Adipose tissue (tissue), 3 donors: Measurements from ENCODE around the gene HOXD4. TPM values are rescaled to one million over a fixed set of nuclear protein-coding genes. Genes with fewer than 3 reads are reported as not detected.

ENCODE experiments used
- H3K27ac ChIP-seq: one replicate; pipeline ENCODE4 v1.5.1; 2013; ENCODE audit warnings: low read depth, low read length
- WGBS, 3 donors: extraction: QIAGEN DNeasy Blood & Tissue Kit; methylation state at CpG; one replicate each; pipeline ENCODE4 v1.1.7; 2013; 5-methylcytosine and 5-hydroxymethylcytosine counted together
- polyA plus RNA-seq, 3 donors: library from polyadenylated mRNA; stranded (reverse); fragments of 200-250 nt; gene quantifications; one replicate each; pipeline ENCODE4 v1.2.3, GENCODE V29; 2013
- donor health status: healthy with polysubstance abuse.
- donor health status: Bipolar disorder and iron deficiency.
- donor health status: healthy.

The HOXD4 gene
- 1 to 10 TPM in 2 of 3 donors, under 1 TPM in 1; 0.79 to 3.8 (median 2.5) TPM for polyA plus RNA-seq

DNA sequence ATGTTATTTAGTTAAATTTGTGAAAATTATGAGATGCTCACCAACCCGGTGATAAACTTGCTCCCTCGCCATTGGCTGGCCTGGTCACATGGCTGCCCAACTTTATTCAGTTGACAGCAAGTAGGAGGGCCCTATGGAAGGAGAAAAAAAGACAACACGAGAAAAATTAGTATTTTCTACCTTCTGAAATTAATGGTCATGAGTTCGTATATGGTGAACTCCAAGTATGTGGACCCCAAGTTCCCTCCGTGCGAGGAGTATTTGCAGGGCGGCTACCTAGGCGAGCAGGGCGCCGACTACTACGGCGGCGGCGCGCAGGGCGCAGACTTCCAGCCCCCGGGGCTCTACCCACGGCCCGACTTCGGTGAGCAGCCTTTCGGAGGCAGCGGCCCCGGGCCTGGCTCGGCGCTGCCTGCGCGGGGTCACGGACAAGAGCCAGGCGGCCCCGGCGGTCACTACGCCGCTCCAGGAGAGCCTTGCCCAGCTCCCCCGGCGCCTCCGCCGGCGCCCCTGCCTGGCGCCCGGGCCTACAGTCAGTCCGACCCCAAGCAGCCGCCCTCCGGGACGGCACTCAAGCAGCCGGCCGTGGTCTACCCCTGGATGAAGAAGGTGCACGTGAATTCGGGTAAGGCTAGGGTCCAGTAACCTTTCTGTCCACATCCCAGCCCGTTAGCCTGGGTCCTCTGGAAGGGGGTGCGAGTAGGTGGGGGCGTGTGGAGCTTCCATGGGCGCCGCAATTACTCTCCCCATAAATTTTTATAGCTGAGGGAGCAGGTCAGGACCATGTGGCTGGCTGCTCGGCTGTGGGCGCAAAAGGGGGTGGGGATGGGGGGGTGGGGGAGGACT lies at the start of gene HOXD4:
TSS of gene HOXD4 (plus strand) at position 109 of the 846 bp plus-strand sequence. CDS start at position 193, 84 bp downstream.
- no peak within 1 kb of the TSS for H3K27ac ChIP-seq
- WGBS, 3 donors, result 11 to 47% (median 24%) methylated on average over 54 to 55 of the region's 55 CpGs

GRCh38 chr2:176101842-176102241 lies 49.5 kb upstream of the HOXD4 start:
- 27 to 55% (median 32%) methylated on average over 5 of the region's 5 CpGs for WGBS, 3 donors
- H3K27ac ChIP-seq, result no peak overlapping the region

GRCh38 chr2:176102309-176102866 lies 49.0 kb upstream of the HOXD4 start:
- 16 to 31% (median 16%) methylated on average over 7 of the region's 7 CpGs for WGBS, 3 donors

DNA sequence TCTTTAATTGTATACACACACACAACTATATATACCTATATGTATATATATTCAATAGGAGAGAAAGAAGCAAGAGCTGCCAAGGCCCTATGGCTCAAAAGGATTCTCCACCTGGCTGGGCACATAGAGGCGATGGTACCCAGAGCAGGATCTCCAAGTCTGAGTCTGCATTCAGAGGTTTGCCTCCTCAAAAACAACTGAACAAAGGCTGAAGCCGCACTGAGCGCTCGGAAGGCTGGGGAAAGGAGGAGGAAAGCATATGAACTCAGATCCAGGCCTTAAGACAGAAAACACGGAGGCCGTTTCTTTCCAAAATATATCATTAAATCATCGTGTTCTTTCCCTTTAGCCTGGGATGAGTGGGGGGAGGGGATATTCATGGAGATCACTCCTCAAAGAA lies 48.2 kb upstream of the HOXD4 start:
- no peak overlapping the region for H3K27ac ChIP-seq

More at GRCh38 chr2:176102309-176102866, 49.0 kb upstream of the HOXD4 start:
- no peak overlapping the region for H3K27ac ChIP-seq

DNA sequence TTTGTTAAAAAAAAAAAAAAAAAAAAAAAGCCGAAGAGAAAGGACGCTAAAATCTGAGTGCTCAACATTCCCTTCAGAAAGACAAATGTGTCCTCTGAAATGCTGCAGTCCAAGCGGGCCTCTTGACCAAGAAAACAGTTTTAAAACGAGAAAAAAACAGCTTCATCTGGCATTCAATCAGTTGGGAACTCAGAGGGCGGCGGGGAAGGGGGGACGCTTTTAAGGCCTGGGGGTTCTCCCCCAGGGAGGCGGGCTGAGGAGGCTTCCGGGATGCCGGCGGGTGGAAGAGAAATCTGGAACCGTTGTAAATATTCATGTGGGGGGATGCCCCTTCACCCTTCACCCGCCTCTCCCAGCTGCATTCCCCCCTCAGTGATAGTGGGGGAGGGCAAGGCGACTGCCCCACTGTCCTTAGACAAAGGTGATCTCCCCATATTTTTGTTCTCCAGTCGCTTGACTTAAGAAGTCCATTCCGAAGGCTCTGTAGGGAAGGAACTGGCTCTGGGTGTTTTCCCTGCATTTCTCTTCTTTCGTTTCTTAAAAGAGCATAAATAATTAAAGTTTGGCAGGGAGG lies 47.5 kb upstream of the HOXD4 start:
- WGBS, 3 donors, result 3 to 10% (median 8%) methylated on average over 17 of the region's 17 CpGs
- no peak overlapping the region for H3K27ac ChIP-seq

More for the DNA sequence above, 48.2 kb upstream of the HOXD4 start:
- 15 to 39% (median 32%) methylated on average over 7 of the region's 7 CpGs for WGBS, 3 donors

- H3K27ac ChIP-seq, result no peak overlapping the region
- WGBS, 3 donors, result 3 to 11% (median 6%) methylated on average over 53 to 56 of the region's 56 CpGs
These were observed 46.9 kb upstream of the HOXD4 start for GRCh38 chr2:176104316-176105077.

DNA sequence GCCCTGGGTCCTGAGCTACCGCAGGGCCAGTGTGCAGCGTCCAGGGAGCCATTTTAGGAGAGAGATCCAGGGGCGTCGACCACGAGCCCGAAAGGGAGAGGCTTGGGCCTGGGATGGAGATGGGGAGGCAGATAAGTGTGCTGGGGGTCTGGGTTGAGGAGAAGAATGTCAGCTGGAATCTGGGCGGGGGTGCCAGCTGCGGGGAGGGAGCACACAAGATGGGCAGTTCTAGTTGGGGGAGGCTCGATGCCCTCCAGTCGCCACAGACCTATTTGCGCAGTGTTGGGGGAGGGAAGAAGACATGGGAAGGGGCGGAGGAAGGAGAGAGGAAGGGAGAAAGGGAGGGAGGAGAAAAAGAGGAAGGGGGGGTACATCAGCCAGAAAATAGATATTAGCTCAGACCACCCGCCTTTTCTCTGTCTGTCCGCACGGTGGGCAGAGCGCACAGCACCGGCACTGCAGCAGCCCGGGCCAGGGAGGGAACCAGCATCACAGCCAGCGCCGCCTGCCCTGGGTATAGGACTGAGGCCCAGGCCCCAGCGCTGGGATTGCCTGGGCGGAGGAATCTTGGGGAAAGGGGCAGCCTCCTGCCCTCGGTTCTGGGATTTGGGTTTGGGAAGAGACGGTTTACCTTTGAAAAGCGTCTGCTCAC lies 46.1 kb upstream of the HOXD4 start:
- WGBS, 3 donors, result 7 to 20% (median 8%) methylated on average over 24 to 25 of the region's 25 CpGs

GRCh38 chr2:176105730-176106580 lies 45.4 kb upstream of the HOXD4 start:
- H3K27ac ChIP-seq, result no peak overlapping the region
- 4 to 21% (median 11%) methylated on average over 25 of the region's 25 CpGs for WGBS, 3 donors

More for the DNA sequence above, 46.1 kb upstream of the HOXD4 start:
- H3K27ac ChIP-seq, result no peak overlapping the region

GRCh38 chr2:176106581-176107539 lies 44.5 kb upstream of the HOXD4 start, which contains the start of gene HOXD11:
HOXD11 (plus strand) TSS chr2:176107280; CDS start chr2:176107356, 76 bp downstream.
- H3K27ac ChIP-seq, result no peak within 1 kb of the TSS
- 1 to 3% (median 3%) methylated on average over 62 to 85 of the region's 85 CpGs for WGBS, 3 donors

GRCh38 chr2:176107731-176108181 lies 43.6 kb upstream of the HOXD4 start:
- WGBS, 3 donors, result 3 to 5% (median 3%) methylated on average over 26 to 59 of the region's 59 CpGs
- no peak overlapping the region for H3K27ac ChIP-seq

DNA sequence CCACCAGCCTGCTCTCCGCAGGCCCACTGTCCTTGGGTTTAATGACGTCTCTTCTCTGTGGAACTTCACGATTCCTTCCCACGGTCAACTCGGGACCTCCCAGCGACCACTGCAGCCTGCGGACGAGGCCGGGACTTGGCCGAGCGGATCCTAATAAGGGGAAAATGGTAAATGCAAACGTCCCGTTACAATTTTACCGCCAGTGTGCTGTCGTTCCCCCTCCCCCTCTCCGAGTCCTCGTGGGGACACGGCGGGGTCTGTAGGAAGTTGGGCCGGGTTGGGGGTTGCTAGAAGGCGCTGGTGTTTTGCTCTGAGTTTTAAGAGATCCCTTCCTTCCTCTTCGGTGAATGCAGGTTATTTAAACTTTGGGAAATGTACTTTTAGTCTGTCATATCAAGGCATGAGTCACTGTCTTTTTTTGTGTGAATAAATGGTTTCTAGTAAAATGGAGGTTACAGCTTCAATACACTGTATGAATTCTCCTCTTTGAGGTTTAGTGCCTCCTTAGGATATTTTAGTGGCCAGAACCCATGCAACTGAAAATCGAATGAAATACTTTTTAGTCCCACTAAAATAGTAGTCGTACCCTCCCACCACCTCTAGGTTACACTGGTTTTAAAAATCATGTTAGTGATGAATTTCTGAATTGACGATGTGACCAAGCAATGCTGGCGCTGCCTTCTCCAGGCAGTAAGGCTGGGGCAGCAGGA lies 42.0 kb upstream of the HOXD4 start:
- 9 to 28% (median 12%) methylated on average over 26 of the region's 26 CpGs for WGBS, 3 donors

DNA sequence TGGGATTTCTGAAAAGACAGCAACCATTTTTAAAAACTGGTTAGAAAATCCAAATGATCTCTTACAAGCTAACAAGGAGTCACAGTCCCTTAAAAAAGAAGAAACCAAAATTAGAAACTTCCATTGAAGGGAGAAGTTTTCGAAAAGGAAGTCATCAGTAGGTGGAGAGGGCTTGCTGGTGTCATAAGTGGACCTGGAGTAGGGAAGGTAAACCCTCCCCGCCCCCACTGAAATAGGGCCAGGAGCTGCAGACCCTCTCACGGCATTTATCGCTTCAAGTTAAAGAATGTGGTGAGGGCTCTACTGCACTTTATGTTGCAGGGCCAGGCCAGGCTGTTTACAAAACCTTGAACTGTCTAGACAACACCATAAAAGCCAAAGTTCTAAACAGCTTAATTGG lies 41.4 kb upstream of the HOXD4 start:
- WGBS, 3 donors, result 14 to 50% (median 22%) methylated on average over 4 of the region's 4 CpGs
- no peak overlapping the region for H3K27ac ChIP-seq

More for the DNA sequence above, 42.0 kb upstream of the HOXD4 start:
- H3K27ac ChIP-seq, result no peak overlapping the region

DNA sequence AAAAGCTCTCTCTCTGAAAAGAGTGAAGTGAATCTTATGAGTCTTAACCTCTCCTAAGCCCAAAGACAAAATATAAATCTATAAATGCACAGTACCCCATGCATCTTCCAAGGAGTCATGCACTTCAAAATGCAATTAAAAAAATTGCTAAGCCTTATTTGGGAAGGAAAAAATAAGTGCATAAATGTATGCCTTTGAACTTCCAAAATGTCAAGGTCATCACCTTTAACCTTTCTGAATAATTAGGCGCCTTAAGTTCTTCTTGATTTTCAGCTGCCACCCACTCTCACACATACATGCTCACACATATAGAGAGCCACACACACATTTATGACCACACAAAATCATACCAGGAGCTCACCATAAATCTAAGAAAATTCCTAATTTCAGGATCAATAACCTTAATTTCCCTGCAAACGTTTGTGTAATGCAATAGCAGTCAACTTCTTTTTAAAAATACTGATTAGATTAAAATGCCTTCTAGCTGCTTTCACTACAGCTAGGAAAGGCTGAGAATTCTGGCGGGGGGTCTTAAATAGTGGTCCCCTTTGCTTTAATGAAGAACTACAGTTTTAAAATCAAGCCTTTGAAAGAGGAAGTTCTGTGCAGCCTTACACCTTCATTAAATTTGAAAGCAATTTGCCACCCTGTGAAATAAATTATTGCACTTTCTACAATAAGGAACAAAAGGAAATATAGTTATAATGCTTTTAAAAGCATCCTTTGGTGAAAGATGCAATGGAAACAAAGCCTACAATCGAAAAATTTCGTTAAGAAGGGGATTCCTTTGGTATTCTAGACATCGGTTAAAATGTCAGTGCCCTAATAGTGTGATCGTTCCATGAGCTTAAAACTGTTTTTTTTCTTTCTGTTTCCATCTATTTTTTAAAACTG lies 40.7 kb upstream of the HOXD4 start:
- 21 to 40% (median 22%) methylated on average over 7 of the region's 7 CpGs for WGBS, 3 donors

DNA sequence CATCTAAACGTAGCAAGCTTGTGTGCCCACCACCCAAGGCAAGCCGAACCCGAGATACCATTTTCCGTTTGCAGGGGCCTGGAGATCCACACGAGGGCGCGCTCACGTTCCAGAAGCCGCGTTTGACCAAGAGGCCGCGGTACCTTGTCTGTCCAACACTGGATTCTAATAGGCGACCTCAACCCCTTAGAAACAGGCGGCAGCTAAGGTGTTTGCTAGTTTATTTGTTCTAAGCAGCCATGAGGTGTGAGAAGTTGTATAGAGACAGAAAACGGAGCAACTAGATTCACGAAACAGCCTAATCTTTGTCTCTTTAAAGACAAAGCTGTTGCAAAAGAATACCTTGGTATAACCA lies 40.1 kb upstream of the HOXD4 start:
- no peak overlapping the region for H3K27ac ChIP-seq
- WGBS, 3 donors, result 3 to 9% (median 4%) methylated on average over 16 of the region's 16 CpGs

More for the DNA sequence above, 40.7 kb upstream of the HOXD4 start:
- H3K27ac ChIP-seq, result no peak overlapping the region
